Measurements from ENCODE around the gene CAMK2N2. TPM values are rescaled to one million over a fixed set of nuclear protein-coding genes. Genes with fewer than 3 reads are reported as not detected.

Gene CAMK2N2
- total and polyA plus RNA-seq, 2 experiments from 2014 or later: 0.11 TPM; not detected in 1

- Histone ChIP-seq H3K36me3 (ENCODE audit: low read depth) (no peaks in the 10 kb centered on the region), H3K4me1 (ENCODE audit: insufficient read depth) (no peaks in the 10 kb centered on the region), H3K4me3 (no peak overlapping the region), H3K27ac (no peak overlapping the region), H4K20me1 (ENCODE audit: insufficient read depth) (no peaks in the 10 kb centered on the region), H3F3A (ENCODE audit: insufficient read depth) (no peaks in the 10 kb centered on the region), H3K4me2 (ENCODE audit: unreplicated experiment) (no peak overlapping the region), H3K79me2 (ENCODE audit: insufficient read depth) (no peaks in the 10 kb centered on the region), H3K9ac (no peak overlapping the region), H3K9me2 (ENCODE audit: insufficient read depth) (no peaks in the 10 kb centered on the region), H3K27me3 (replicated peaks; ENCODE audit: insufficient read depth) (no peaks in the 10 kb centered on the region), H2AFZ (no peak overlapping the region), H3K9me3 (ENCODE audit: low read depth) (no peaks in the 10 kb centered on the region)
- DNase-seq: no peak
- in situ Hi-C loops (cut with MboI): no loop called here
- WGBS, 2 experiments (ENCODE audit: low coverage in 1 of 2, low lambda C conversion rate in 2 of 2, missing lambda C conversion rate in 2 of 2): 77 to 81% methylated on average over 8 of the region's 8 CpGs
- TF ChIP-seq EZH2 (IDR thresholded peaks at IDR 0.05; ENCODE audit: insufficient read depth, poor library complexity, severe bottlenecking): no peak
- TF ChIP-seq EZH2phosphoT487 (IDR thresholded peaks at IDR 0.05; ENCODE audit: insufficient read depth, low read depth): no peak
These were observed 22.1 kb downstream of the CAMK2N2 start for GRCh38 chr3:184239221-184239620.

- Histone ChIP-seq H3K36me3 (ENCODE audit: low read depth) (no peaks in the 10 kb centered on the region), H2AFZ (no peak overlapping the region), H3K4me1 (ENCODE audit: insufficient read depth) (no peaks in the 10 kb centered on the region), H3K9me2 (ENCODE audit: insufficient read depth) (no peaks in the 10 kb centered on the region), H4K20me1 (ENCODE audit: insufficient read depth) (no peaks in the 10 kb centered on the region), H3K27me3 (replicated peaks; ENCODE audit: insufficient read depth) (no peaks in the 10 kb centered on the region), H3K9ac (no peak overlapping the region), H3K4me3 (no peak overlapping the region), H3F3A (ENCODE audit: insufficient read depth) (no peaks in the 10 kb centered on the region), H3K27ac (no peak overlapping the region), H3K4me2 (ENCODE audit: unreplicated experiment) (no peak overlapping the region), H3K79me2 (ENCODE audit: insufficient read depth) (no peaks in the 10 kb centered on the region), H3K9me3 (ENCODE audit: low read depth) (no peaks in the 10 kb centered on the region)
- in situ Hi-C loops (cut with MboI): no loop called here
- no peak for TF ChIP-seq EZH2phosphoT487 (IDR thresholded peaks at IDR 0.05; ENCODE audit: insufficient read depth, low read depth)
- TF ChIP-seq EZH2 (IDR thresholded peaks at IDR 0.05; ENCODE audit: insufficient read depth, poor library complexity, severe bottlenecking): no peak
- DNase-seq: no peak
- WGBS, 2 experiments (ENCODE audit: low coverage in 1 of 2, low lambda C conversion rate in 2 of 2, missing lambda C conversion rate in 2 of 2): 58 to 62% methylated on average over 13 of the region's 13 CpGs
These were observed 23.0 kb downstream of the CAMK2N2 start for GRCh38 chr3:184238246-184238818.

GRCh38 chr3:184237807-184238206 is 23.5 kb downstream of the CAMK2N2 start:
- H3K27me3 ChIP-seq (replicated peaks; ENCODE audit: insufficient read depth): no peaks in the 10 kb centered on the region
- no peak for TF ChIP-seq EZH2phosphoT487 (IDR thresholded peaks at IDR 0.05; ENCODE audit: insufficient read depth, low read depth)
- TF ChIP-seq EZH2 (IDR thresholded peaks at IDR 0.05; ENCODE audit: insufficient read depth, poor library complexity, severe bottlenecking): no peak
- no peaks in the 10 kb centered on the region for H3K4me1 ChIP-seq (ENCODE audit: insufficient read depth)
- no peaks in the 10 kb centered on the region for H3K9me2 ChIP-seq (ENCODE audit: insufficient read depth)
- in situ Hi-C loops (cut with MboI): no loop called here
- no peak overlapping the region for H3K4me3 ChIP-seq
- H3K9ac ChIP-seq: no peak overlapping the region
- no peaks in the 10 kb centered on the region for H3K36me3 ChIP-seq (ENCODE audit: low read depth)
- DNase-seq: no peak
- H3K27ac ChIP-seq: no peak overlapping the region
- WGBS, 2 experiments (ENCODE audit: low coverage in 1 of 2, low lambda C conversion rate in 2 of 2, missing lambda C conversion rate in 2 of 2): 28 to 44% methylated on average over 1 of the region's 1 CpG
- no peaks in the 10 kb centered on the region for H3F3A ChIP-seq (ENCODE audit: insufficient read depth)
- no peaks in the 10 kb centered on the region for H3K79me2 ChIP-seq (ENCODE audit: insufficient read depth)
- no peak overlapping the region for H3K4me2 ChIP-seq (ENCODE audit: unreplicated experiment)
- no peaks in the 10 kb centered on the region for H4K20me1 ChIP-seq (ENCODE audit: insufficient read depth)
- H3K9me3 ChIP-seq (ENCODE audit: low read depth): no peaks in the 10 kb centered on the region
- no peak overlapping the region for H2AFZ ChIP-seq

- H3K9ac ChIP-seq: no peak overlapping the region
- in situ Hi-C loops (cut with MboI): no loop called here
These were observed 24.1 kb downstream of the CAMK2N2 start for GRCh38 chr3:184237211-184237610.

More at GRCh38 chr3:184237211-184237610, 24.1 kb downstream of the CAMK2N2 start:
- Histone ChIP-seq H3K4me2 (ENCODE audit: unreplicated experiment) (no peak overlapping the region), H3K9me3 (ENCODE audit: low read depth) (no peaks in the 10 kb centered on the region), H3K9me2 (ENCODE audit: insufficient read depth) (no peaks in the 10 kb centered on the region), H3K27ac (no peak overlapping the region), H3F3A (ENCODE audit: insufficient read depth) (no peaks in the 10 kb centered on the region), H3K4me1 (ENCODE audit: insufficient read depth) (no peaks in the 10 kb centered on the region), H3K79me2 (ENCODE audit: insufficient read depth) (no peaks in the 10 kb centered on the region), H2AFZ (no peak overlapping the region), H3K4me3 (no peak overlapping the region), H3K36me3 (ENCODE audit: low read depth) (no peaks in the 10 kb centered on the region), H3K27me3 (replicated peaks; ENCODE audit: insufficient read depth) (no peaks in the 10 kb centered on the region), H4K20me1 (ENCODE audit: insufficient read depth) (no peaks in the 10 kb centered on the region)
- TF ChIP-seq EZH2phosphoT487 (IDR thresholded peaks at IDR 0.05; ENCODE audit: insufficient read depth, low read depth): no peak
- TF ChIP-seq EZH2 (IDR thresholded peaks at IDR 0.05; ENCODE audit: insufficient read depth, poor library complexity, severe bottlenecking): no peak
- DNase-seq: no peak
- 67 to 70% methylated on average over 6 to 7 of the region's 7 CpGs for WGBS, 2 experiments (ENCODE audit: low coverage in 1 of 2, low lambda C conversion rate in 2 of 2, missing lambda C conversion rate in 2 of 2)
